GM13977 (cell line): ENCODE data around the gene TMEM191B.
"Not testable (repeated sequence)": the region's sequence is repeated elsewhere in the genome, so short reads cannot be mapped to it uniquely, and the experiment has no call there.

Experiments
- DNase-seq: peaks from one replicate; pipeline ENCODE4 v3.0.0; 2012; ENCODE audit warnings: low spot score
- in situ Hi-C: fragments of 300-500 bp; cut with MboI; formaldehyde crosslinking; loops from one replicate; pipeline ENCODE4 v1.12.0; 2022; ENCODE audit warnings: low sequenced_read_pairs, low pct_unique_long_range_greater_than_20kb, mixed read lengths, inconsistent platforms; ENCODE audit not compliant: unreplicated experiment

Gene TMEM191B

DNA sequence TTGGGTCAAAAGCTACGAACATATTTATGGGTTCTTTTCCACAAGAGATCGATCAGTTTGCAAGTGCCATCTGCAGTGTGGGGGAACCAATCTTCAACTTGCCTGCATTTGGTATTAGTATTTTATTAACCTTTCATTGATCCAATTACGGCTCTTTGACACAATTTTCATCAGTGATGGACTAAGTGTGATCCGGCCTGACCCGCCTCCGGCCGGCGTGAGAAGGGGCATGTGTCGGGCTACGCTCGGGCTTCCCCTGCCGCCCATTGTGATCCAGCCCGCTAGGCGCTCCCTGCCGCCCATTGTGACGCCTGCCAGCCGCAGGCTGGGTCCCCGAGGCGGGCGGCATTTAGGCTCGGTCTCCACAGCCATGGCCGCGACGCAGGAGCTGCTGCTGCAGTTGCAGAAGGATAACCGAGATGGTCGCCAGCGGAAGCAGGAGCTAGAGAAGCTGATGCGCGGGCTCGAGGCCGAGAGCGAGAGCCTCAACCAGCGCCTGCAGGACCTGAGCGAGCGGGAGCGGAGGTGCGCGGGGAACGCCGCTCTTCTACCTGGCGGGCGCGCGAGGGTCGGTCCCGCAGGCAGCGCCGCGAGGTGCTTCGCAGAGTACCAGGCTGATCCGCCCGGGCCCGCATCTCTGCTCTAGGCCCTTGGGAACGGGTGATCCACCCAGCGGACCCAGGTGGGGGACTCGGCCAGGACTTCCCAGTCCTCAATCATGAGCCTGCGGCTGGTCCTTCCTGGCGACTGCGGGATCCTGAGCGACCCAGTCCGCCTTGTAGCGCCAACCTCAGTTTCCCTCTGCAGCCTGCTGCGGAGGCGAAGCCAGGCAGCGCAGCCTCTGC is at the start of gene TMEM191B:
Gene TMEM191B, plus strand, starts transcription at position 51 of the 845 bp plus-strand sequence. Its CDS starts 179 bp downstream, at position 230.
- DNase-seq, in situ Hi-C loops: not testable (repeated sequence)

GRCh38 chr22:18496227-18496626 is 31.4 kb upstream of the TMEM191B start:
- in situ Hi-C loops, DNase-seq: not testable (repeated sequence)

DNA sequence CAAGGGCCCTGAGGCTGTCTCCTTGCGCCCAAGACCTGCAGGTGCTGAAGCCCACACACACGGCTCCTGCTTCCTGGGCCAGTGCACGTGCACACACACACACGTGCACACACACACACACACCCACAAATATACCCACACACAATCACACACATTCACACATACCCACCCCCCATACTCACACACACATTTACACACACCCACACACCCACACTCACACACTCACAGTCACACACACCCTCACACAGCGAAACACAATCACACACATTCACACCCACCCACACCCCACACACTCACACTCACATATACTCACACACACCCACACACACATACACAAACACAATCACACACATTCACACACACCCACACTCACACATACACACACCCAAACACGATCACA is 16.3 kb upstream of the TMEM191B start:
- DNase-seq, in situ Hi-C loops: not testable (repeated sequence)

- in situ Hi-C loops, DNase-seq: not testable (repeated sequence)
Measured at GRCh38 chr22:18512378-18512777, 15.2 kb upstream of the TMEM191B start.

GRCh38 chr22:18513454-18513853 is 14.1 kb upstream of the TMEM191B start:
- DNase-seq, in situ Hi-C loops: not testable (repeated sequence)

DNA sequence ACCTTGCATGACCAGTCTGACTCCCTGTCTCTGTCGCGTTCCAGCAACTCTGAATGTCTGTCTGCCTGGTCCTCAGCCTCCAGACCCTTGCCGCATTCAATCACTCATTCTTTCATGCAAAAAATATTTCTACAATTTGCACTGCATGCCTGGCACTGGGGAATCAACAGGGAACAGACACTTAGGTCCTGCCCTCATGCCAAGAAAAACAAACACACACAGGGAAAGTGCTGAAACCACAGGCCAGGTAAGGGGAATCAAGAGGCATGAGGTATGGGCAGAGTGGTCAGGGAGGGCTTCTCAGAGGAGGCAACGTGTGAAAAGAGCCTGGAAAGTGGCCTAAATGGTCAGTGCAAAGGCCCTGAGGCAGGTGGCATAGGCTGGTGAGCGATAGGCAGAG is 9.5 kb upstream of the TMEM191B start, which contains the start of gene GGTLC3:
Gene GGTLC3, minus strand, starts transcription at position 101 of the 400 bp plus-strand sequence. CDS start 264 bp downstream, outside the sequence.
- DNase-seq, in situ Hi-C loops: not testable (repeated sequence)

DNA sequence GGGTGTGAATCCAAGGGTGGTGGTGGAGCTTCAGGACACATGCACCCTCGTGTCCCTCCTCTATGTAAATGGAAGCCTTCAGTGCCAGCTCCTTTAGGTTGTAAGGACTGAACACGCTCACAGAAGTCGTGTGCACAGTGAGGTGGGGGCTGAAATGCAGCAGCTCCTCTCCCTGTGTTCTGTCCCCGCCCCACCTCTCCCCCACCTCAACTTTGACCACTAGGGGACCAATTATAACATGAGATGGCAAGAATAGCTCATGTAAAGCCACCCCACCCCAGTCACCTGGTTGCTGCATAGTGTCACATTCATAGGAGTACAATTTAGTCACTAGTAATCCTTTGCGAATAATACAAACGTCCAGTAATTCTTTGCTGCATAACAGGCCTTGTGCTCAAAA is 4.8 kb upstream of the TMEM191B start:
- DNase-seq, in situ Hi-C loops: not testable (repeated sequence)

GRCh38 chr22:18523328-18523727 is 4.3 kb upstream of the TMEM191B start:
- DNase-seq, in situ Hi-C loops: not testable (repeated sequence)

- in situ Hi-C loops, DNase-seq: not testable (repeated sequence)
Measured at GRCh38 chr22:18528597-18529415, 1.2 kb downstream of the TMEM191B start.

GRCh38 chr22:18529416-18530145 is 2.0 kb downstream of the TMEM191B start:
- DNase-seq, in situ Hi-C loops: not testable (repeated sequence)

DNA sequence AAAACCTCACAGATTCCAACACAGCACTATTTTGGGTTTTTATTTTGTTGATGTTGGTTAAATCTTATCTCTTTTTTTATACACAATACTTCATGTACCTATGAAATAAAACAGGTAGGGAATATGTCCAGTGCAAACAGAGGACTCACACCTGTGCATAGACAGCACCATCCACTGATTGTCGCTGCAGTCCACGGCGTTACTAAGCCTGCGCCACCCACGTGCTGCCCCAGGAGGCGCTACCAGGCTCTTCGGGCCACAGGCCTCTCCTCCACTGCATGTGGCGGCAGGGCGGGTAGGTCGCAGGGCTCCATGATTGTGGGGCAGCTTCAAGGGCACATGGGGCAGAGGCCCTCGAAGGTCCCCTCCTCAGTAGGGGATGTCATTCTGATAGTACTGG is 6.0 kb downstream of the TMEM191B start:
- DNase-seq, in situ Hi-C loops: not testable (repeated sequence)

GRCh38 chr22:18534315-18534714 is 6.7 kb downstream of the TMEM191B start:
- in situ Hi-C loops, DNase-seq: not testable (repeated sequence)

DNA sequence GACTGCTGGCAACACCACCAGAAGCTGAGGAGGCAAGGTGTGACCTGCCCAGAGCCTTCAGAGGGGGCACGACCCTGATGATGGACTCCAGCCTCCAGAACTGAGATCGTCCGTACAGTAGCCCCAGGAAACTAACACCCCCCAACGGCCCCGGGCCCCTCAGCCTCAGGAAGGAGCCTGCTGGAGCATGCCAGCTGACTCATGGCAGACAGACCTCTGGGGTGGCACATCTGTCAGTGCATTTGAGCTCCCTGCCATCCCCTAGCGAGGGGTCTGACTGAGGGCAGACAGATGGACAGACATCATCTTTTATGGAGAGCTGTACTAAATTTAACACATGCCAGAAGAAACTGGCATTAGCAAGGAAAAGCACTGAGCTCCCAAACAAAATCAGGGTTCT is 12.4 kb downstream of the TMEM191B start:
- in situ Hi-C loops, DNase-seq: not testable (repeated sequence)

GRCh38 chr22:18543400-18543799 is 15.8 kb downstream of the TMEM191B start:
- DNase-seq, in situ Hi-C loops: not testable (repeated sequence)

DNA sequence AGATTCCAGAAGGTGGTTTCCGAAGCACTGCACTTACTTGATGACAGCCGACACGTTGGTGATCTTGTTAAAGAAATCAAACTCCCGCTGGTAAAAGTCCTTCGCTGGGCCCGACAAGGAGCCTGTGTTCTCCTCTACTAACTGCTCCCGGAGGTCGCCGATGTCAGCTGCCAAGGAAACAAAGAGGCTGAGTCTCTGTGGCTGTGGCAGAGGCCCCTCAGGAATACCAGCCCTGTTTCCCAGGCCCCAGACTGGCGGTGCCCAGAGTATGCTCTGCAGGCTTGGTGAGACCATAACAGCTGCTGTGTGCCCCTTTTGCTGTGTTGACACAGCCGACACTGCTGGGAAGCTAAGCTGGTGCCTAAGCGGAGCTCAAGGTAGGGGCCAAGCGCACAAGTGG is 17.0 kb downstream of the TMEM191B start:
- in situ Hi-C loops, DNase-seq: not testable (repeated sequence)

DNA sequence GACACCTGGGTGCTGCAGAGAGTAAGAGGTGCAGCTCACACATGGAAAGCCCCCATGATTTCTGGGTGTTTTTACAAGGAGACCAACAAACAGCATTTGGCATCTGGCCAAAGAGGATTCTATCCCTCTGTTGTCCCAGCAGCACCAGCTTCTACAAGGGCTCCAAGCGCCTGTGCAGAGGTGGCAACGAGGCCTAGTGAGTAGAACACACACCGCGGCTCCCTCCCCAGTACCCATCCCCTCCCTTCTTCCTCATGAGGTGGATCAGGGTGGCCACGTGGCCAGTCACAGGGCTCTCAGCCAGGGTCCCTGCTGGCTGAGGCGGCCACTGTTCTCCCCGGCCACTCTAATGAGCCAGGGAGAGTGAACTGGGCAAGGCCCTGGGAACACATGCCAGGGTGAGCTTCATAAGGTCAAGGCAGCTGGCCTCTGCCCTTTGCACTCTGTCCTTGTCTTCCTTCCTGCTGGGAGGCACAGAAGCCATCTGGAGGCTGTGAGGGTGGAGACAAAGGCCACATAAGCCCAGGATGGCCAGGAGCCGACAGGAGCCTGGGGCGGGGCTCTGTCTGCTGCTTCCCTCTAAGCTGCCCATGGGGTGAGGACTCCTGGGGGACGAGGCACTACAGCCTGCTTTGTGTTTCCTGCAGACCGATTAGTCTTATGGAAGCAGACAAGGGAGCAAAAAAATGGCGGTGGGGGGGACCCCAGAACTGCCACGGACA is 22.0 kb downstream of the TMEM191B start:
- in situ Hi-C loops, DNase-seq: not testable (repeated sequence)

GRCh38 chr22:18551046-18551445 is 23.4 kb downstream of the TMEM191B start:
- in situ Hi-C loops, DNase-seq: not testable (repeated sequence)
